Neural progenitor cell (in vitro differentiated cells): ENCODE data around the gene NRP1. TPM values are rescaled to one million over a fixed set of nuclear protein-coding genes. Genes with fewer than 3 reads are reported as not detected.

Experiments used
- DNase-seq: peaks from one replicate; pipeline ENCODE4 v3.0.0-alpha.2; 2016; ENCODE audit warnings: low spot score
- H2AFZ ChIP-seq: fragments of 200-600 bp; sonication (generic); replicated peaks from 2 replicates; pipeline ENCODE4 v1.6.1; 2016; ENCODE audit warnings: antibody characterized with exemption
- H3F3A ChIP-seq: fragments of 200-600 bp; sonication (generic); 2 replicates; pipeline ENCODE4 v1.6.1; 2016; ENCODE audit warnings: antibody characterized with exemption, low read depth
- H3K27ac ChIP-seq: fragments of 200-600 bp; sonication (generic); 2 replicates; pipeline ENCODE4 v1.5.1; 2016; ENCODE audit warnings: mild to moderate bottlenecking
- H3K27me3 ChIP-seq: fragments of 200-600 bp; sonication (generic); 2 replicates; pipeline ENCODE4 v1.6.1; 2016; ENCODE audit warnings: mild to moderate bottlenecking, moderate library complexity
- H3K36me3 ChIP-seq: fragments of 200-600 bp; sonication (generic); 2 replicates; pipeline ENCODE4 v1.5.1; 2016
- H3K4me1 ChIP-seq: fragments of 200-600 bp; sonication (generic); 2 replicates; pipeline ENCODE4 v1.6.1; 2016; ENCODE audit warnings: mixed run types
- H3K4me2 ChIP-seq: fragments of 200-600 bp; sonication (generic); 2 replicates; pipeline ENCODE4 v1.6.1; 2016
- H3K4me3 ChIP-seq: fragments of 200-600 bp; sonication (generic); 2 replicates; pipeline ENCODE4 v1.5.1; 2016
- H3K79me2 ChIP-seq: fragments of 200-600 bp; sonication (generic); 2 replicates; pipeline ENCODE4 v1.6.1; 2016; ENCODE audit warnings: low read depth
- H3K9ac ChIP-seq: fragments of 200-600 bp; sonication (generic); 2 replicates; pipeline ENCODE4 v1.6.1; 2016
- H3K9me3 ChIP-seq: fragments of 200-600 bp; sonication (generic); 2 replicates; pipeline ENCODE4 v1.5.1; 2016; ENCODE audit warnings: low read depth
- H4K20me1 ChIP-seq: fragments of 200-600 bp; sonication (generic); 2 replicates; pipeline ENCODE4 v1.6.1; 2016; ENCODE audit warnings: low read depth
- H3K27ac Mint-ChIP-seq: 3 replicates; pipeline ENCODE4 v1.8.0; 2021; ENCODE audit warnings: mixed read lengths
- H3K27me3 Mint-ChIP-seq: 2 replicates; pipeline ENCODE4 v1.8.0; 2022; ENCODE audit warnings: low read depth, mild to moderate bottlenecking, inconsistent platforms, moderate library complexity, mixed read lengths; ENCODE audit not compliant: insufficient read depth
- H3K36me3 Mint-ChIP-seq: 3 replicates; pipeline ENCODE4 v1.8.0; 2021; ENCODE audit warnings: mixed read lengths
- H3K4me1 Mint-ChIP-seq: 3 replicates; pipeline ENCODE4 v1.8.0; 2021; ENCODE audit warnings: mixed read lengths
- H3K4me3 Mint-ChIP-seq: 3 replicates; pipeline ENCODE4 v1.8.0; 2021; ENCODE audit warnings: mild to moderate bottlenecking, moderate library complexity, mixed read lengths
- H3K9me3 Mint-ChIP-seq: 3 replicates; pipeline ENCODE4 v1.8.0; 2020; ENCODE audit warnings: mixed read lengths
- CTCF ChIP-seq: fragments of 200-600 bp; sonication (generic); IDR thresholded peaks from 2 replicates; pipeline ENCODE4 v1.5.1; 2017; ENCODE audit warnings: antibody characterized with exemption, mild to moderate bottlenecking
- EZH2 ChIP-seq: fragments of 200-600 bp; sonication (generic); IDR thresholded peaks from 2 replicates; pipeline ENCODE4 v1.6.1; 2017; ENCODE audit warnings: antibody characterized with exemption, mild to moderate bottlenecking, moderate library complexity
- EZH2phosphoT487 ChIP-seq: fragments of 200-600 bp; sonication (generic); IDR thresholded peaks from 2 replicates; pipeline ENCODE4 v1.6.1; 2017; ENCODE audit warnings: antibody characterized with exemption
- total RNA-seq: library from RNA; depleted of rRNA; stranded (reverse); fragments of >200 nt; gene quantifications from 2 replicates; pipeline ENCODE4 v1.2.3, GENCODE V29; 2015; ENCODE audit warnings: low replicate concordance

The NRP1 gene
- total RNA-seq, 1 donor from 2014 or later: 1.9 TPM

- H3K4me1 ChIP-seq: peaks cover 41% of the 10 kb centered on the region
- DNase-seq: no peak
- H3K36me3 Mint-ChIP-seq: peaks cover 21% of the 10 kb centered on the region
- H3K79me2 ChIP-seq: no peaks in the 10 kb centered on the region
- no peak overlapping the region for H3K9ac ChIP-seq
- TF ChIP-seq EZH2: no peak
- no peak for TF ChIP-seq CTCF
- no peak for TF ChIP-seq EZH2phosphoT487
- H3K4me1 Mint-ChIP-seq: peaks cover 48% of the 10 kb centered on the region
- no peaks in the 10 kb centered on the region for H3F3A ChIP-seq
- H3K27ac Mint-ChIP-seq: no peak overlapping the region
- no peak overlapping the region for H2AFZ ChIP-seq
- H3K9me3 ChIP-seq: no peaks in the 10 kb centered on the region
- no peak overlapping the region for H3K27ac ChIP-seq
- H3K4me3 Mint-ChIP-seq: no peak overlapping the region
- H3K9me3 Mint-ChIP-seq: no peaks in the 10 kb centered on the region
- no peaks in the 10 kb centered on the region for H3K27me3 ChIP-seq
- H3K36me3 ChIP-seq: no peaks in the 10 kb centered on the region
- H3K4me3 ChIP-seq: no peak overlapping the region
- no peaks in the 10 kb centered on the region for H4K20me1 ChIP-seq
- H3K27me3 Mint-ChIP-seq: peaks cover 2% of the 10 kb centered on the region
- no peak overlapping the region for H3K4me2 ChIP-seq
These were observed 95.8 kb downstream of the NRP1 start for GRCh38 chr10:33238643-33239042.

GRCh38 chr10:33237736-33238624 lies 96.5 kb downstream of the NRP1 start:
- Histone ChIP-seq H3K4me1 (peaks cover 38% of the 10 kb centered on the region), H3F3A (no peaks in the 10 kb centered on the region), H3K4me3 (no peak overlapping the region), H3K36me3 (no peaks in the 10 kb centered on the region), H4K20me1 (no peaks in the 10 kb centered on the region), H3K79me2 (no peaks in the 10 kb centered on the region), H3K4me2 (no peak overlapping the region), H2AFZ (no peak overlapping the region), H3K27me3 (no peaks in the 10 kb centered on the region), H3K9me3 (no peaks in the 10 kb centered on the region), H3K9ac (no peak overlapping the region), H3K27ac (no peak overlapping the region)
- TF ChIP-seq CTCF (no peak), EZH2phosphoT487 (no peak), EZH2 (no peak)
- peaks cover 2% of the 10 kb centered on the region for H3K27me3 Mint-ChIP-seq
- peaks cover 50% of the 10 kb centered on the region for H3K4me1 Mint-ChIP-seq
- no peak overlapping the region for H3K4me3 Mint-ChIP-seq
- peaks cover 21% of the 10 kb centered on the region for H3K36me3 Mint-ChIP-seq
- no peak overlapping the region for H3K27ac Mint-ChIP-seq
- DNase-seq: no peak
- no peaks in the 10 kb centered on the region for H3K9me3 Mint-ChIP-seq

GRCh38 chr10:33236916-33237315 lies 97.6 kb downstream of the NRP1 start:
- peaks cover 44% of the 10 kb centered on the region for H3K4me1 Mint-ChIP-seq

More at GRCh38 chr10:33236916-33237315, 97.6 kb downstream of the NRP1 start:
- Mint-ChIP-seq H3K27me3 (peaks cover 2% of the 10 kb centered on the region), H3K4me3 (no peak overlapping the region), H3K9me3 (no peaks in the 10 kb centered on the region), H3K27ac (no peak overlapping the region), H3K36me3 (peaks cover 22% of the 10 kb centered on the region)
- H4K20me1 ChIP-seq: no peaks in the 10 kb centered on the region
- no peak overlapping the region for H2AFZ ChIP-seq
- H3K4me1 ChIP-seq: peaks cover 32% of the 10 kb centered on the region
- H3K4me3 ChIP-seq: no peak overlapping the region
- TF ChIP-seq EZH2 (no peak), EZH2phosphoT487 (no peak), CTCF (no peak)
- DNase-seq: no peak
- H3F3A ChIP-seq: no peaks in the 10 kb centered on the region
- no peaks in the 10 kb centered on the region for H3K36me3 ChIP-seq
- H3K27ac ChIP-seq: no peak overlapping the region
- H3K9me3 ChIP-seq: no peaks in the 10 kb centered on the region
- no peak overlapping the region for H3K9ac ChIP-seq
- no peak overlapping the region for H3K4me2 ChIP-seq
- no peaks in the 10 kb centered on the region for H3K79me2 ChIP-seq
- H3K27me3 ChIP-seq: no peaks in the 10 kb centered on the region
